Left hindlimb (tissue), 1 donor: Measurements from ENCODE around the gene HUS1B.
A peak's percentile ranks its signal among the peaks of the same experiment; 100 is the strongest.
"Not testable (repeated sequence)": the region's sequence is repeated elsewhere in the genome, so short reads cannot be mapped to it uniquely, and the experiment has no call there.

Source experiments
- DNase-seq: peaks from one replicate; pipeline ENCODE4 v3.0.0-alpha.2; 2018

HUS1B gene

DNA sequence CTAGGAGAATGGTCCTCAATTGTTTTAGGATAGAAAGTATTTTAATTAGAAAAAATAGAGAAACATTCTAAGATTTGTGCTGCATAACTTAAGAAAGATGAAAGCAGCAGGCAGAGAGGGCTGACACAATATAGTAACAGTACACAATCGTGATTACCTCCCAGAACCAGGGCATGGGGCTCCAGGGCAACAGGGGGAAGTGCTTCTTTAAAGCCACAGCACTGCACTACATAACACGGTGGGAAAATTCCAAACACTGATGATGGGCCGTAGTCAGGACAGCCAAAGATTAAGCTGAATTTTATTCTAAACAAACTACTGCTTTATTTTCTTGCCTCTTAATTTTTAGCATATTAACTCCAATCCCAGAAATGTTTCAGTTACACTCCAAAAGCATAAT lies 21.6 kb upstream of the HUS1B start:
- no peak for DNase-seq

DNA sequence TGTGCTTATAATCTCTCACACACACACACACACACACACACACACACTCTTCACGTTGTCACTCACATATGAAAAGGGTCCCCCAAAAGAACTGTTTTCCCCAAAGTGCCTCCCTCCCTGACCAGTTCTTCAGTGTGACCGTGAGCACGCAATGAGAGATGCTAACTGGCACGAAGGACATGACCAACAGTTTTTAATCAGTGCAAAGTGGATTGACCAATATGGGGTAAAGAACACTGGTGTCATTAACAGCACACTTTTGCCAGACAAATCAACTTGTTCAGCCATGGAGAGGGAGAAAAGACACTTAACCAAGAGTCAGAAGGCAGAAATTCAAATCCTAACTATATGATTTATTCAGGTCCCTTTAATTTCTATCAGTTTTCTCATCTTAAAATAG lies 21.0 kb upstream of the HUS1B start:
- no peak for DNase-seq

DNA sequence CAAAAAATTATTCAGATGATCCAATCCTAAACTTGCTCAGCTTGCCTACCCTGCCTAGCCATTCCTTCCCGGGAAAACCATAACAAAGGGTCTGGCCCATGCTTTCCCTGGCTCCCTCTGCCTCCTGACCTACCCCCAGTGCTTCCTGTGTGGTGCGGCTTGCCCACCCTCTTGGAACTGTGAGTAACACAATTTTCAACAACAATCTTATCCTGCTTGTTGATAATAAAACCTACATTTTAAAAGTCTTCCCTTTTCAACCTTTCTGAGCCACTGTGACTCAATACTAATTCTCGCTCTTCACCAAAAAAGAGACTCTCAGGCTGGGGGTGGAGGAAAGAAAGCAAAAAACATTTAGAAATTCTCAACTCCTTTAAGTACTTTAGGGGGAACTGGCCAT lies 18.1 kb upstream of the HUS1B start:
- no peak for DNase-seq

DNA sequence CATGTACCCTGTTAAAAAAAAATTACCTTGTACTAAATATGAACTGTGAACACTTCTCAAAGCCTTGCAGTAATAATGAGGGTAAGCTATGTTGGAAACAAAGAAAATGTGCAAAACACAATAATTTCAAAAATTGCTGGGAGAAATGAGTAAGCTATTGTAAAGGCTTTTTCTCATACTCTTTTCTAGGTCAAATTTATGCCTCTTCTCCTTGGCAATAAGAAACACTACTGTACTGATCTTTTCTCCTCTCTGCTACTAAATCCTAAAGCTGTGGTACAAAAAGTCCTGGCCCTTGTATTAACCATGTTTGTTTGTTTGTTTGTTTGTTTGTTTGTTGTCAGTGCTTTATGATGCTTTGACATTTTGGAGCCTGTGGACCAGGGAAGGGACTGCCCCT lies 17.5 kb upstream of the HUS1B start:
- no peak for DNase-seq

DNA sequence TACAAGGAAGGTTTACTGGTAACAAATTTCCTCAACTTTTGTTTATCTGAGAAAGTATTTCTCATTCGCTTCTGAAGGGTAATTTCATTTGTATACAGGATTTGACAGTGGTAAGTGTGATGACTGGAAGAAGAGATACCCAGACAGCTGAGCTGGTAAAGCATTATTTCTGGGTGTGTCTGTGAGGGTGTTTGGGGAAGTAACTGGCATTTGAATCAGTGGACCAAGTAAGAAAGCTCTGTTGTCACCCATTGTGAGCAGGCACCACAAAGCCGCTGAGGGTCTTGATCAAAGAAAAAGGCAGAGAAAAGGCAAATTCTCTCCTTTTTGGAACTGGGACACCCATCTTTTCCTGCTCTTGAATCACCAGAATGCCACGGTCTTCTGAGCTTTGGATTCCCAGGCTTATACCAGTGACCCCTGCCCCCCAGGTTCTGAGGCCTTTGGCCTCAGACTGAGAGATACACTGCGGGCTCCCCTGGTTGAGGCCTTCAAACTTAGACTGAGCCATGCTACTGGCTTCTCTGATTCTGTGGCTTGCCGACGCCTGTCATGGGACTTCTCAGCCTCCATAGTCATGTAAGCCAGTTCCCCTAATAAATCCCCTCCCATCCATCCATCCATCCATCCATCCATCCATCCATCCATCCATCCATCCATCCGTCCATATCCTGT lies 10.5 kb upstream of the HUS1B start:
- no peak for DNase-seq

DNA sequence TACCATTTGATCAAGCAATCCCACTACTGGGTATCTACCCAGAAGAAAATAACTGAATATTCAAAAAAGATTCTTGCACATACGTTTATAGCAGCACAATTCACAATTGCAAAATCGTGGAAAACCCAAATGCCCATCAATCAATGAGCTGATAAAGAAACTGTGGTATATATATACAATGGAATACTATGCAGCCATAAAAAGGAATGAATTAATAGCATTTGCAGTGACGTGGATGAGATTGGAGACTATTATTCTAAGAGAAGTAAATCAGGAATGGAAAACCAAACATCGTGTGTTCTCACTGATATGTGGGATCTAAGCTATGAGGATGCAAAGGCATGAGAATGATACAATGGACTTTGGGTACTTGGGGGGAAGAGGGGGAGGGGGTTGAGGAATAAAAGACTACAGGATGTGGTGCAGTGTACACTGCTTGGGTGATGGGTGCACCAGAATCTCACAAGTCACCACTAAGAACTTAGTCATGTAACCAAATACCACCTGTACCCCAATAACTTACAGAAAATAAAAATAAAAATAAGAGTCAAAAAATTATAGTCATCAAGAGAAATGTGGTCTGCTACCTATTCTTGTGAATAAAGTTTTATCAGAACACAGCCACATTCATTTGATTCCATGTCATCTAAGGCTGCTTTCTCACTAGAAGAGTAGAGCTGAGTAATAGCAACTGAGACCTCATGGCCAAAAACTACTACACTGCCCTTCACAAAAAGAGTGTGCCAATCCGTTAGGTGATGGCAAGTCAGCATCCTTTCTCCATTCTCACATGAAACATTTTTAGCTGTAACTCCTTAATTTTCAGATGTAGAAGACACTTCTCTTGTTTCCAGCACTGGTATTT lies 8.7 kb upstream of the HUS1B start:
- no peak for DNase-seq

DNA sequence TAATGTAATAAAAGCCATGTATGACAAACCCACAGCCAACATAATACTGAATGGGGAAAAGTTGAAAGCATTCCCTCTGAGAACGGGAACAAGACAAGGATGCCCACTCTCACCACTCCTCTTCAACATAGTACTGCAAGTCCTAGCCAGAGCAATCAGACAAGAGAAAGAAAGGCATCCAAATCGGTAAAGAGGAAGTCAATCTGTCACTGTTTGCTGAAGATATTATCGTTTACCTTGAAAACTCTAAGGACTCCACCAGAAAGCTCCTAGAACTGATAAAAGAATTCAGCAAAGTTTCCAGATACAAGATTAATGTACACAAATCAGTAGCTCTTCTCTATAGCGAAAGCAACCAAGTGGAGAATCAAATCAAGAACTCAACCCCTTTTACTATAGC lies 6.9 kb upstream of the HUS1B start:
- not testable (repeated sequence) for DNase-seq

DNA sequence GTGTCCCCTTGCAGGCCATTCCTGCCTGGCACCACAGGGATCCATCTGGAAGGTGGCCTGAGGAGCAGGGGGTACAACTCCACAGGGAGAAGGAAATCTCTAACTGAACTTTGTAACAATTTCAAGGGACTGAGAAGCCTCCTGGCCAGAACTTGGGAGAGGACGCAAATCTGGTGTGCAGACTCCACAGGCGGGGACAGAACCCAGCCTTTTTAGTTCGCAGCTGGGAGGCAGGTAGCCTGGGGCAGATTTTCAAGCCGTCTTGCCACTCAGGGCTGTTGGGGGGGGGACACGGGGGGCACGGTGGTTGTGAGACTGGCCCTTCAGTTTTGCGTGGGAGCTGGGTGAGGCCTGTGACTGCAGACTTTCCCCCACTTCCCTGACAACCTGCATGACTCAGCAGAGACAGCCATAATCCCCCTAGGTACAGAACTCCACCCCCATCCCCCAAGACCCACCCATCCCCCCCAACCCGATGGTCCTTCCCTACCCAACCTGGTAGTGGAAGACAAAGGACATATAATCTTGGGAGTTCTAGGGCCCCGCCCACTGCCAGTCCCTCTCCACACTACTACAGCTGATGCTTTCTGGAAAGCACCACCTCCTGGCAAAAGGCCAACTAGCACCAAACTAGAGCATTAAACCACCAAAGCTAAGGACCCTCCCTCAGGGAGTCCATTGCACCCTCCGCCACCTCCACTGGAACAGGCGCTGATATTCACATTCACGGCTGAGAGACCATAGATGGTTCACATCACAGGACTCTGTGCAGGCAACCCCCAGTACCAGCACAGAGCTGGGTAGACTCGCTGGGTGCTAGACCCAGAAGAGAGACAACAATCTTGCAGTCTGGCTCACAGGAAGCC lies 3.0 kb upstream of the HUS1B start:
- no peak for DNase-seq

DNA sequence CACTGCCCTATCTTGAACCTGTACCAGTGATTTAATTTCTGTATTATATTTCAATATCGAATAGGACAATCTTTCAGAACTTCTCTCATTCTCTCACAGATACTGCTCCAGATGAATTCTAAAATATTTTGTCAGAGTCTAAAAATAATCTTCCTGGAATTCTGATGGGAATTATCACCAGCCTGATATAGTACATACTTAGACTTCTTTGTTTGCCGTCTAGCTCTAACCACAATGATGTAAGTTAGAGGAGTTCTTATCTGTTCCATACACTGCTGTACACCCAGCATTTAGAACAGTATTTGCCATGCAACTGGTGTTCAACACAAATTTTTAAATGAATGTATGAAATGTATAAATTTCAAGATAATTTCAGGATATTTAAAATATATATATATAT lies 1.3 kb upstream of the HUS1B start:
- DNase-seq = no peak

DNA sequence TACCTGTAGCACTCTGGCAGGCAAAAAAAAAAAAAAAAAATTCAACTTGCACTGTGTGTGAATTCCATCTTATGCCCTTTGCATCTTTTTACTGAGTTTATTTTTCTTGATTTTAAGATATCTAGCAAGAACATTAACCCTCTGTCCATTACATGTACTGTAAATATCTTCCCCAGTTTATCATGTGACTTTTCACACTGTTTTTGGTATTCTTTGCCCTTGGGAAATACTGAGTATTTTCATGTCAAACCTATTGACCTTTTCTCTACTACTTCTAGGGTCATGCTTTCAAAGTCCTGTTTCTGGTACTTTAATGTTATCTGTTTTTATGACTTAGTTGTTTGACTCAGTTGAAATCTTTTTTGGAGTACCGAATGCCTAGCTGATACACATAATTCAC lies 843 bp upstream of the HUS1B start:
- DNase-seq = no peak

DNA sequence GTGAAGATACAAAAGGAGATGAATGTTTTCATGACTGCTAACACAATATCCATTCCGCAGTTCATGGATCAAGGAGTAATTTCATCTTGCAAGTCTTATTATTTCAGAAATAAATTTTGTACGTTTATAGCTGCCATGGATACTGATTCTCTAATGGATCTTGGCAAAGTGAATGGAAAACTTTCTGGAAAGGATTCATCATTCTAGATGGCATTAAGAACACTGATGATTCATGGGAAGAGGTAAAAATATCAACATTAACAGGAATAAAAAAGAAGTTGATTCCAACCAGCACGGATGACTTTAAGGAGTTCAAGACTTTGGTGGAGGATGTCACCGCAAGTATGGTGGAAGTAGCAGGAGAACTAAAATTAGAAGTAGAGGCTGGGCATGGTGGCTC lies 2.8 kb downstream of the HUS1B start:
- DNase-seq = no peak

DNA sequence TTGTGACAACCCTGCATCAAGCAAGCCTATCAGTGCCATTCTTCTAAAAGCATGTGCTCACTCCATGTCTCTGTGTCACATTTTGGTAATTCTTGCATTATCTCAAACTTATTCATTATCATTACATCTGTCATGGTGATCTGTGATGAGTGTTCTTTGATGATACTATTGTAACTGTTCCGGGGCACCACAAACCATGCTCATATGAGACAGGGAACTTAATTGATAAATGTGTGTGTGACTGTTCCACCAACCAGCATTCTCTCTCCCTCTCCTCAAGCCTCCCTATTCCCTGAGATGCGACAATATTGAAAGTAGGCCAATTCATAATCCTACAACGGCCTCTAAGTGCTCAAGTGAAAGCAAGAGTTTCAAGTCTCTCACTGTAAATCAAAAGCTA lies 4.0 kb downstream of the HUS1B start:
- no peak for DNase-seq

DNA sequence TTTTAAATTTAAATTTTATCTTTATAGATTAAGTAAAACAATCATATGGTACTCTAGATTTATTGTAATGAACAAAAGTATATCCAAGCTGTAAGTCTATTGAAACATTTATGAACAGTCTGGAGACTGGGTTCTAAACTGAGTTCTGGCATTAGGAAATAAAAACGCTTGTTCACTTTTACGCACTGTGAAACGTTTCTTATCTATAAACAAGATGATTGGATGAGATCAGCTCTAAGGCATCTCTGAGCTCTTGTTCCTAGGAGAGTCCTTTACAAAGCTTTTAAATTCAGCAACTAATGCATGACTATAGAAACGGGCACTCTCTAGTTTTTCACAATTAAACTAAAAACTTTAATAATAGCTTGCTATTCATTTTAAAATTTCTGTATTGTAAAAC lies 6.8 kb downstream of the HUS1B start:
- no peak for DNase-seq

DNA sequence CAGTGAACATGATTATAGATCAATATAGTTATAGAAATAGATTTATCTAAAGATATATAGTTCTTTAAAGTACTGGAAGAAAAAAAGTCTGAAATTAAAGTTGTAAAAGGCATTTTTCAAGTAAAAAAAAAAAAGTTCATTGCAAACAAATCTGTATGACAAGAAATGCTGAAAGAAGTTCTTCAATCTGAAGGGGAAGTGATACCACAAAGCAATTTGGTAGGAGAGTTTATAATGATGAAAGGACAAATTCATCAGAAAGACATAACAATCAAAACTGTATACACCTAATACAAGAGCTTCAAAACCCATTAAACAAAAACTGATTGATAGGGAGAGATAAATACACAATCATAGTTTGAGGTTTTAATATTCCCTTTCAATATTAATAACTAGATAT lies 14.1 kb downstream of the HUS1B start:
- no peak for DNase-seq

DNA sequence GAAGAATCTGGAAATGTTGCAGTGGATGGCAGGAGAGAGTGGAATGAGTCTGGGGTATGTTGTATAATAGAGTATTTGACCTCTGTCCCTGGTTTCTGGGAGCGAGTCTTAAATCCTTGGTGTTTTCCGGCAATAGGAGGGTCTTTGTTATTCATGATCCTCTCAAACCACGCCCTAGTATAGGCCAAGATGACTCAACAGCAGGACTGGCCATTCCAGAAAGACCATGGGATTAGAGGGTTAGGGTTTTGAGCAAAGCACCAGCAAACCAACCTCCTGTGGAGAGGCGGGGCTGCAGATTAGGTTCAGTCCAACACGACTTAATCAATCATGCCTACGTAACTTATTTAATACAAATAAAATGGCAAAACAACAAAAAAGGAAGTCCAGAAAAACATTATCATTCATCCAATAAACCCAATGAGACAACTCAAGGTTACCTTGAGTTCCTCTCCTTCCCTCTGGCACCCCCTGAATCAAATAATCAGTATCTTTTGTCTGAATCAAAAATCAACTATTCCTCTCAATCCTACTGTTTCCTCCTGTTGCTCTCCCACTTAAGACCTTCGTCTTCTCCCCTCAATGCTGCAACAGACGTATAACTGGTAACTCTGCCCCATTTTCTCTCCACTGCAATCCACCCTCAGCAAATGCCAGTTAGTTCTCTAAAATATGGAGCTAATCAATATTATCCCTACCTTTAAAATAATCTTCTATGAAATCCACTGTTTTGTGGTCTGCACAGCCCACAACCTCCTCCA lies 15.5 kb downstream of the HUS1B start:
- no peak for DNase-seq

DNA sequence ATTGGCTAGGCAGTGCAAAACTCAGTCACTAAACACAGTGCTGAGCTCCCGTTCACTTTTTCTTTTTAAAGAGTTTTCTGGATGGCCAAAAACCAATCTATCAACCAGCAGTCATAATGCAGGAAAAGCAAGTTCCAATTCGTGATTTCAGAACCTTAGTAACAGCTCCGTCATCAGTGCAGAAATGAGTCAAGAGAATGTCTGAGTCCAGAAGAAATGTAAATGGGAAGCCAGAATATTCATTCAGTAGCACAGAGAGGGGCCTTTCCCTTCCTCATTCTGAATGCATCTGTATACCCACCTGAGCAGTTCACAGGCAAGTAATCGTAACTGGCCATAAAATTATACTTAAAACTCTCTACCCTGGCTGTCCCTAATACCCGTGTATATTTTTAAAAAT lies 20.4 kb downstream of the HUS1B start:
- no peak for DNase-seq

DNA sequence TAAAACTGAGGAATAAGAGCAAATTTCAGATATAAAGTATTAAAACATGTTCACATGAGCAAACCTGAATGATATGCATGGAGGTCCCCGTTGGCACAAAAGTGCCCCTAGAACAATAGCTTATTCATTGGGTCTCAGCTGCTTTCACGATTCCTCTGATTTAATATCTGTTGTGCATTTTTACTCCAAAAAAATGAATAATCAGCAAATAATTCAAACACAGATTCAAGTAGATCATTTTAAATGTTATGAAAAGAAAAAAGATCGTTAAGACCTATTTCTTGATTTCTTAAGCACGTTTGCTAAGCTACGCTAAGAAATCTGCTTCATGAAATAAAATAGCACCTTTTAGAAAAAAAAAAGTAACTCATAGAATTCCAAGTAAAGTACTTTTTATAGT lies 21.7 kb downstream of the HUS1B start:
- no peak for DNase-seq

DNA sequence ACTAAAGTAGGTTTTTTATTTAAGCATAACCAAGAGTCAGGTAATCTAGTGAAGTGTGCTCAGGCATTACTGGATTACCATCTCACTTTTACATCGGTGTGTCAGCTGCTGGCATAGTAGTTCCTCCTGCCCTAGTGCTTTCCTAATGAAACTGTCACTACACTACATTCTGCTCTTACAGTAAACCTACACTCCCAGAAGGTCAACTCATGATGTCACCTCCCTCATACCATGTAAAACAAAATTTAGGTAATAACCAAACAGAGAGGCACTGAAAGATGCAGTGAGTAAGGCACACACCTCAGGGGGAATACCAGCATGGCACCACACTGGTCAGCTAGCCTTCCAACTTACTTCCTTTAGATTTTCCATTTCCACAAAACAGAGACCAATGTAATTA lies 23.3 kb downstream of the HUS1B start:
- no peak for DNase-seq

DNA sequence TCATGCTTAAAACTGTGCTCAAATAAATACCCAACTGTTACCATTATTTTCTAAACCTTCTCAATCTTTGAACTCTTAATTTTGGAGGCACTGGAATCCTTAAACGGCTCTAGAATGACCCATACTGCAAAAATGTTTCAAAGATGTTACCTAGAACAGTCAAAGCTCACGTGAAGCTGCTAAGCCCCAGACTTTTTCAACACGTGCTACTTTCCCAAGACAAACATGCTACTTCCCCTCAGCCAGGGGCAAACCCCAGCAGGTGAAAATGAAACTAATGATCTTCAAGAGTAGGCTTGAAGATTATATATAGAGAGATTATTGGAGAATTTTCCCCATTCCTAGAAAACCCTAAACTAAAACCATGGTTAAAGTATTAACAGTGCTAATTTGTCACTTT lies 28.1 kb downstream of the HUS1B start:
- DNase-seq = no peak

DNA sequence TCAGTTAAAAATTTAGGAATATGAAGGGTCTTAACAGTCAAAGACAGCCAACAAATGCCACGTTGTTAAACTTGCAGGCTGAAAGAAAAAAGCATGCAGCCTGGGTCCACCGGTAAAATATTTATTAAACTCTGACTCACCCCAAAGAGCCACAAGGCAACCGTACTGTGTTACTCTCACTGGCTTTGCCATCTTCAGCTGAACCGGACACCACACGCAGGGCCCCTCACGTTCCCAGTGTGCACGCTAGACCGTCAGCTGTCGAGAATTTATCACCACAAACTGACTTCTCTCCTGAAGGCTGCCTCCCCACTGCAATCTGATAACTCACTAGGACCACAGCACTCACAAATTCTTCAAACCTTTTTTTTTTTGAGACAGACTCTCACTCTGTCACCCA lies 30.7 kb downstream of the HUS1B start:
- peak; percentile 32 for DNase-seq

DNA sequence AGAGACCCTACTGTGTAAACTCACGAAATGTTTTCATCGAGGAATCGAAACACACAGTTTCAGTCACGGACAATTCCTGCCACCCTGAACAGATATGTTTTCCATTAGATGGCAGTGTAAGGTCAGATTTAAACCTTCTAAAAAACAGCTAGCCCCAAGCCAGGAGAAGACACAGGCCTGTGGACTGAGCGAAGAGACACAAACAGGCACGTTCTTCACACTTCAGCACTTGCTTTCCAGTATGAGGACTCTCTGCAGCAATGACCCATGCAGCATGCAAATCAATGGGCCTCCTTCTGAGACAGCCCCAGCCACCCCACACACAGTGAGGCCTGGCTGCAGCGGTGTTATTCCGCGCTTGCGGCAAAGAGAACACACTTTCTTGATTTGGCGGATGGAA lies 31.9 kb downstream of the HUS1B start:
- no peak for DNase-seq

DNA sequence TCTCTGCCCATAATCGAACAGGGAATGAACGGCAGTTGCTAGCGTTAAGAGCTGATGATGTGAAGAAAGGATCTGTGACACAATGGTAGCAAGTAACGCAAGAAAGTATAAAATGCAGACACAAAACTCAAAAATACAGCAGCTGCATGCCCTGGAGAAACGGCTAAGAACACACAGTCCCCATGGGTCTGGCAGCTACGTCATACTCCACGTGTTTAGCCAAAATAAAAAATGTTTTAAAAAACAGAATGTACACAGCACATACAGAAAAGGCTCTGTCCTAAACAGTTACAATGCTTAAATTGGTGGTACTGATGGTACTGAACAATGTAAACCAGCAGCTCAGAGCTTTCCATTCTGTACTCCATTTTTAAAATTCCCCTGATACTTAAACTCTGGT lies 34.4 kb downstream of the HUS1B start:
- no peak for DNase-seq

DNA sequence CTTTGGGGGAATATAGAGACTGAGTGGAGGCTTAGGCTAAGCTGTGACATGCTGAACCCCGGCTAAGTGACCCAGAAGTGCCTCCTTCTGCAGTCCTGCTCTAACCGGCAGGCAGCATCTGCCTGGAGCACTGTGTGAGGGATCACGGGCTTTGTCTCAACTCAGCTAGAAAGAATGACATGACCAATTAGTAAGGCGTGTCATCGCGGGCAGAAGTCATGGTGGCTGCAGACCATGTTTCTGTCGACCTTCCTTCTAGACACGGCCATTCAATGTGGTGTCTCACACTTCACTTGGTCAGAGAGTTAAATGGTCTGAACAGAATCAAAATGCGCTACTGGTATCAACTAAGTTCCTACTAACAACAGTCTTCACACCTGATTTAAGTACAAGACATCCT lies 35.0 kb downstream of the HUS1B start:
- no peak for DNase-seq
